Measurements from ENCODE around the gene DZANK1.
"Not testable (repeated sequence)": the region's sequence is repeated elsewhere in the genome, so short reads cannot be mapped to it uniquely, and the experiment has no call there.

The DZANK1 gene

GRCh38 chr20:18388860-18389259 is 78.0 kb downstream of the DZANK1 start:
- no peak overlapping the region for H3K4me3 Mint-ChIP-seq
- H3K27ac Mint-ChIP-seq = no peak overlapping the region
- H3K9me3 Mint-ChIP-seq = no peaks in the 10 kb centered on the region
- no peak for DNase-seq (ENCODE audit: low spot score)
- no peaks in the 10 kb centered on the region for H3K27me3 Mint-ChIP-seq (ENCODE audit: low read depth)
- H3K4me1 Mint-ChIP-seq (ENCODE audit: low read depth) = no peaks in the 10 kb centered on the region
- H3K36me3 Mint-ChIP-seq (ENCODE audit: low read depth) = no peaks in the 10 kb centered on the region

GRCh38 chr20:18380908-18381529 is 85.8 kb downstream of the DZANK1 start:
- H3K27me3 Mint-ChIP-seq (ENCODE audit: low read depth) = no peaks in the 10 kb centered on the region
- H3K9me3 Mint-ChIP-seq = no peaks in the 10 kb centered on the region
- H3K4me1 Mint-ChIP-seq (ENCODE audit: low read depth) = no peaks in the 10 kb centered on the region
- H3K4me3 Mint-ChIP-seq = no peak overlapping the region
- DNase-seq (ENCODE audit: low spot score) = no peak
- H3K27ac Mint-ChIP-seq = no peak overlapping the region
- H3K36me3 Mint-ChIP-seq (ENCODE audit: low read depth) = no peaks in the 10 kb centered on the region

GRCh38 chr20:18377896-18378481 is 88.8 kb downstream of the DZANK1 start:
- no peak for DNase-seq (ENCODE audit: low spot score)
- H3K27ac Mint-ChIP-seq = no peak overlapping the region
- no peaks in the 10 kb centered on the region for H3K27me3 Mint-ChIP-seq (ENCODE audit: low read depth)
- no peaks in the 10 kb centered on the region for H3K36me3 Mint-ChIP-seq (ENCODE audit: low read depth)
- no peaks in the 10 kb centered on the region for H3K4me1 Mint-ChIP-seq (ENCODE audit: low read depth)
- no peak overlapping the region for H3K4me3 Mint-ChIP-seq
- H3K9me3 Mint-ChIP-seq = no peaks in the 10 kb centered on the region

GRCh38 chr20:18375551-18375950 is 91.3 kb downstream of the DZANK1 start:
- H3K27ac Mint-ChIP-seq; H3K4me1 Mint-ChIP-seq (ENCODE audit: low read depth); DNase-seq (ENCODE audit: low spot score); H3K27me3 Mint-ChIP-seq (ENCODE audit: low read depth); H3K4me3 Mint-ChIP-seq; H3K36me3 Mint-ChIP-seq (ENCODE audit: low read depth); H3K9me3 Mint-ChIP-seq: not testable (repeated sequence)

- Mint-ChIP-seq H3K27ac (no peak overlapping the region), H3K4me3 (no peak overlapping the region), H3K9me3 (peaks cover 4% of the 10 kb centered on the region), H3K27me3 (ENCODE audit: low read depth) (peaks cover 2% of the 10 kb centered on the region), H3K36me3 (ENCODE audit: low read depth) (no peaks in the 10 kb centered on the region), H3K4me1 (ENCODE audit: low read depth) (no peaks in the 10 kb centered on the region)
- no peak for DNase-seq (ENCODE audit: low spot score)
These were observed 94.5 kb downstream of the DZANK1 start for GRCh38 chr20:18372296-18372695.

GRCh38 chr20:18364768-18365167 is 102.1 kb downstream of the DZANK1 start:
- H3K27me3 Mint-ChIP-seq (ENCODE audit: low read depth) = peaks cover 2% of the 10 kb centered on the region
- no peaks in the 10 kb centered on the region for H3K36me3 Mint-ChIP-seq (ENCODE audit: low read depth)
- no peaks in the 10 kb centered on the region for H3K4me1 Mint-ChIP-seq (ENCODE audit: low read depth)
- DNase-seq (ENCODE audit: low spot score) = no peak
- no peak overlapping the region for H3K4me3 Mint-ChIP-seq
- H3K9me3 Mint-ChIP-seq = no peaks in the 10 kb centered on the region
- H3K27ac Mint-ChIP-seq = no peak overlapping the region

- no peak overlapping the region for H3K4me3 Mint-ChIP-seq
- H3K4me1 Mint-ChIP-seq (ENCODE audit: low read depth) = no peaks in the 10 kb centered on the region
- no peaks in the 10 kb centered on the region for H3K9me3 Mint-ChIP-seq
- DNase-seq (ENCODE audit: low spot score) = no peak
- no peaks in the 10 kb centered on the region for H3K27me3 Mint-ChIP-seq (ENCODE audit: low read depth)
- H3K36me3 Mint-ChIP-seq (ENCODE audit: low read depth) = no peaks in the 10 kb centered on the region
- H3K27ac Mint-ChIP-seq = no peak overlapping the region
These were observed 103.1 kb downstream of the DZANK1 start for GRCh38 chr20:18363708-18364107.

- H3K27me3 Mint-ChIP-seq (ENCODE audit: low read depth) = no peaks in the 10 kb centered on the region
- H3K27ac Mint-ChIP-seq = no peak overlapping the region
- H3K4me1 Mint-ChIP-seq (ENCODE audit: low read depth) = no peaks in the 10 kb centered on the region
These were observed 103.9 kb downstream of the DZANK1 start for GRCh38 chr20:18362916-18363315.

GRCh38 chr20:18361678-18362077 is 105.2 kb downstream of the DZANK1 start:
- DNase-seq (ENCODE audit: low spot score) = no peak
- H3K27ac Mint-ChIP-seq = no peak overlapping the region
- no peaks in the 10 kb centered on the region for H3K27me3 Mint-ChIP-seq (ENCODE audit: low read depth)
- H3K9me3 Mint-ChIP-seq = no peaks in the 10 kb centered on the region
- no peak overlapping the region for H3K4me3 Mint-ChIP-seq
- no peaks in the 10 kb centered on the region for H3K4me1 Mint-ChIP-seq (ENCODE audit: low read depth)
- no peaks in the 10 kb centered on the region for H3K36me3 Mint-ChIP-seq (ENCODE audit: low read depth)

More at GRCh38 chr20:18362916-18363315, 103.9 kb downstream of the DZANK1 start:
- Mint-ChIP-seq H3K4me3 (no peak overlapping the region), H3K36me3 (ENCODE audit: low read depth) (no peaks in the 10 kb centered on the region), H3K9me3 (no peaks in the 10 kb centered on the region)
- DNase-seq (ENCODE audit: low spot score) = no peak

GRCh38 chr20:18360635-18361034 is 106.2 kb downstream of the DZANK1 start:
- Mint-ChIP-seq H3K9me3 (no peaks in the 10 kb centered on the region), H3K36me3 (ENCODE audit: low read depth) (no peaks in the 10 kb centered on the region), H3K4me3 (no peak overlapping the region), H3K27me3 (ENCODE audit: low read depth) (no peaks in the 10 kb centered on the region), H3K4me1 (ENCODE audit: low read depth) (no peaks in the 10 kb centered on the region), H3K27ac (no peak overlapping the region)
- DNase-seq (ENCODE audit: low spot score) = no peak

- Mint-ChIP-seq H3K4me1 (ENCODE audit: low read depth) (no peaks in the 10 kb centered on the region), H3K4me3 (no peak overlapping the region), H3K27ac (no peak overlapping the region), H3K9me3 (no peaks in the 10 kb centered on the region), H3K36me3 (ENCODE audit: low read depth) (no peaks in the 10 kb centered on the region), H3K27me3 (ENCODE audit: low read depth) (peaks cover 5% of the 10 kb centered on the region)
- no peak for DNase-seq (ENCODE audit: low spot score)
These were observed 107.0 kb downstream of the DZANK1 start for GRCh38 chr20:18359854-18360253.

GRCh38 chr20:18349749-18350148 is 117.1 kb downstream of the DZANK1 start:
- not testable (repeated sequence) for H3K27ac Mint-ChIP-seq; DNase-seq (ENCODE audit: low spot score); H3K36me3 Mint-ChIP-seq (ENCODE audit: low read depth); H3K27me3 Mint-ChIP-seq (ENCODE audit: low read depth); H3K9me3 Mint-ChIP-seq; H3K4me3 Mint-ChIP-seq; H3K4me1 Mint-ChIP-seq (ENCODE audit: low read depth)

All from T-helper 2 cell treated with Interferon-gamma antibody and Interleukin-4, amounts not matched to agents 5 μg/mL and 100 μg/mL, for 36 hours (primary cell).